GM10847 (cell line): Measurements from ENCODE around the gene RAET1G.

Experiments used
- POLR2A ChIP-seq: IDR thresholded peaks from 2 replicates; pipeline ENCODE4 v1.6.1; 2011; ENCODE audit not compliant: insufficient read length; ENCODE audit errors: extremely low read depth

Gene RAET1G

GRCh38 chr6:149907317-149907716 lies 15.6 kb downstream of the RAET1G start:
- no peak for TF ChIP-seq POLR2A

DNA sequence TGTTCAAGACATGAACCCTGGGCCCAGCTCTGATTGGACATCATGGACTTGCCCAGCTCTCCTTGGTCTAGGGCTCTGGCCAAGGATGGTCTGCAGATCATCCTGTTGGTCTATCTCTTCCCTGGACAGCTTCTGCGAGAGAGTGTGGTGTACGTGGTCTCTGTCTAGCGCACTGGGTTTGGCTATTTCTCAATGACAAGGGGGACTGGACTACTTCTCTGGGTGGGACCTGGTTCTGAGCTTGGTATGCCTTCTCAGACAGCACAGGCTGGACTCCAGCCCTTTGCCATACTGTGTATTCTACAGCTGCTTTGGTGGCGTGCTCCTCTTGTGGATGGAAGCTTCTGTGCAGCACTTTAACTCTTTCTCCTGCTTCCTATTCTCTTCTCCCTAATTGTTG lies 16.5 kb downstream of the RAET1G start:
- TF ChIP-seq POLR2A, result no peak

- TF ChIP-seq POLR2A, result no peak
Observed at GRCh38 chr6:149905911-149906371, 17.0 kb downstream of the RAET1G start.

- no peak for TF ChIP-seq POLR2A
Observed at GRCh38 chr6:149905371-149905910, 17.5 kb downstream of the RAET1G start.

GRCh38 chr6:149904661-149905370 lies 18.1 kb downstream of the RAET1G start:
- TF ChIP-seq POLR2A, result no peak

DNA sequence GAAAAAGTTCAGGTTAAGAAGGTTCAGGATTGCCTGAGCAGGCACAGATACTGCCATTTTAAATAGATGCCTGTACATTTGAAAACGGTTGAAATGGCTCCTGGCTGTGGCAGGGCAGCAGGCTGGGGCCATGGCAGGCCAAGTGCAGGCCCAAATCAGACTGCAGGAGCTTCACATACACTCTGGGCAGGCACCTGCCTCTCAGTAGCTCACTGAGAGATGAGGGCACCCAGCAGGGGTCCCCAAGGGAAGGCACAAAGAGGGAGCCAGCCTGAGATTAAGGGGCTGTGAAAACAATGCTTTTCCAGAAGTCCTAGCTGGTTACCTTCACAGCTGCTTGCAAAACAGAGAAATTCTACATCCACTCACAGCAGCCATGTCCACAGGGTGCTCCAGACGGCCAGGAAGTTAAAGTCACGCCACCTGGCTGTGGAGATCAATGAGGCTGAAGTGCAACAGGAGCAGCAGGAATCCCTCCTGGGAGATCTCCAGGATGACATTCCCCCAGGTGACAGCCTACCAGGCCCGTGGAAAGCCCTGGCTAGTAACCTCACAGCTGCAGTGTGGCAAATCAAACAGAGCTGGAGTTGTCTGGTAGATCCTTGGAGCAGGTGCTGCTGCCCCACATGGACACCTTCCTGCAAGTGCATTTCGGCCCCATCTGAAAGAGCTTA lies 18.8 kb downstream of the RAET1G start:
- no peak for TF ChIP-seq POLR2A

DNA sequence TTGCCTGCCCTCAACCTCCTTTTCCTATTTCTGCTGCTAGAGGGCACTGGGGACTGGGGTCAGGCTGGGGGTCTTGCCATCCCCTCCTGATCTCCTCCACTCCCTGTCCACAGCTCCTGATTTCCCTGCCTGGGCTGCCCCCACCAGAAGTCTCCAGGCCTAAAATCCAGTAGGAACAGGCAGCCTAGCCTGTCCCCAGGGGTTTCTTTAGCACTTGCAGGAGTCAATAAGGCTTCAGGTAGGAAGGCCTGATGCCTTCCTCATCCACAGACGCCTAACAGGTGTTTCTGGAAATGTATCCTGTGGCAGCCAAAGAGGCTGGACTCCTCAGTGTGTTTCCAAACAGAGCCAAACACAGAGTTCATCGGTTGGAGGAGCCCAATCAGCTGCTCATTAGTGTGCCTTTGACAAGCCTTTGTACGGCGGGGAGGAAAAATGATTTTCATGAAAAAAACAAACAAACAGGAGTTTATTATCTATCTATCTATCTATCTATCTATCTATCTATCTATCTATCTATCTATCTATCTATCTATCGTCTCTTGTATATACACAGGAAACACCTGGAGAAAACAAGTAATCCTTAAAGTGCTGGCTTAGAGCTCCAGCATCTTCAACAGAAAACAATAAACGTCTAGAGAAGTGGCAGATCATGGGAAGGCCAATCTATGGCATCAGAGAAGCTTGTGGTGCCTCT lies 21.3 kb downstream of the RAET1G start:
- no peak for TF ChIP-seq POLR2A

- TF ChIP-seq POLR2A, result no peak
Observed at GRCh38 chr6:149900620-149901443, 22.1 kb downstream of the RAET1G start.

- no peak for TF ChIP-seq POLR2A
Observed at GRCh38 chr6:149899926-149900619, 22.8 kb downstream of the RAET1G start.

DNA sequence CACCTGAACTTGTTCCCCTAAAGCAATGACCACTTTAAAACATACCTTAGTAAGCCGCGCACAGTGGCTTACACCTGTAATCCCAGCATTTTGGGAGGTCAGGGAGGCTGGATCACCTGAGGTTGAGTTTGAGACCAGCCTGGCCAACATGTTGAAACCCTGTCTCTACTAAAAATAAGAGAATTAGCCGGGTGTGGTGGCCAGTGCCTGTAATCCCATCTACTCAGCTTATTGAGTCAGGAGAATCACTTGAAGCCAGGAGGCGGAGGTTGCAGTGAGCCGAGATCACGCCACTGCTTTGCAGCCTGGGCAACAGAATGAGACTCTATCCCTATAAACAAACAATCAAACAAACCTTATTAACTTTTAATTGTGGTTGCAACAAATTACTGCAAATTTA lies 23.4 kb downstream of the RAET1G start:
- TF ChIP-seq POLR2A, result no peak

DNA sequence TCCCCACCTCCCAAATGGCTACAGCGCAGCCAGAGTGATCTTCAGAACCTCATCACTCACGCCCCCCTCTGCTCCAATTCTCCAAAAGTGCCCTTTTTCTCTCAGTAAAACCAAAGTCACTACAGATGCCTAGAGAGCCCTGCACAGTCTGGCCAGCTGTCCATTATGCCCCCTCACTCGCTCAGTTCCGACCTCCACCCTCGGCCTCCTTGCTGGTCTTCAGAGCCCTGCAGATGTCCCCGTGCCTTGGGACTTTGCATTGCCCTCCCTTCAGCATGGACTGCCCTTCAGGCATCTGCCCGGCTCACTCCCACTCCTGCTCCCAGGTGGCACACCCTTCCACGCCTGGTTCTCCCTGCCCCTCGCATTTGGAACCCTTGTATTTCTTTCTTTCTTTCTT lies 24.0 kb downstream of the RAET1G start:
- TF ChIP-seq POLR2A, result no peak

DNA sequence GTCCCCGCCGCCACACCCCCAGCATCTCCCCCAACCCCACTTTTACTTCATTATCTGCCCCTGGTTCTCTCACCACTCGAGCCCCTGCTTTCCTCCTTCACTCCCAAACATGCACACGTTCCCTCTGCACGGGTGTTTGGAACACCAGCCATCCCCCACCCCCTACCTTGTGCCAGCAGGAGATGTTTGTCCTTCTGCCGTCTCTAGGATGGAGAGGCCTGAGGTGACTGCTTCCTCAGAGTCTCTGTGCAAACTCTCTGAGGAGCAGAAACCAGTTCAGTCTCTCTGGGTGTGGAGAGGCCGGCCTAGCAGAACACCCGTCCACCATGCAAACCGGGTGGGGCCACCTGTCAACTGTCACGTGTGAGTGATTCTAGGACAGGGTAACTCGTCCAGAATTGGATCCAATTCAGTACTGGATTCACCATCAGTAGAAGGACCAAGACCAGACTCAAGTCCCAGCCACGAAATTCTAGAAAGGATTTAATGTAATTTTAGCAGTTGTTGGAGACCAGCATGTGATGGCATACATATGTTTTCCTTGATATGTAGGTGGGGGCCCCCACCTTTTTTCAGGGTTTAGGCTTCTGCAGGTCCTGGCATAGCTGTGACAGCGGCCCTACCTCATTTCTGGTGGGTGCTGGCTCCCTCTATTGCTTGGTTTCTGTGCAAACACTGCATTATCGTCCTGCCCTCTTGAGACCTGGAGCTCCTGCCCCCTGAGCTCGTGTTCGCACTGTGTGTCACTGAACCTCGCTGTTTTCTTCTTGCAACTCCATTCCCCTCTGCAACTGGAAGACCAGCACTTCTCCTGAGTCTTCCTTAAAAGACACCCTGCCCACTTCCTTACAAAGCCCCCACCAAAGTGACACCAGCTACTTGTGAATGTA lies 24.8 kb downstream of the RAET1G start, which contains the start of gene RAET1E:
Gene RAET1E (minus strand): TSS at position 259 of the 890 bp plus-strand sequence. CDS start 7,212 bp downstream, outside the sequence.
- no peak for TF ChIP-seq POLR2A

GRCh38 chr6:149897015-149897697 lies 25.8 kb downstream of the RAET1G start:
- no peak for TF ChIP-seq POLR2A
